GM12875 (cell line): ENCODE measurements around the gene PAX2.

ENCODE experiments used
- H3K4me3 ChIP-seq: one replicate; pipeline ENCODE4 v1.5.1; 2011; ENCODE audit warnings: low read depth, low read length, control low read depth
- CTCF ChIP-seq: IDR thresholded peaks from 2 replicates; pipeline ENCODE4 v1.5.1; 2011; ENCODE audit warnings: low read depth, mild to moderate bottlenecking, control low read depth, inconsistent platforms, low read length, moderate library complexity, borderline replicate concordance; ENCODE audit not compliant: insufficient read depth

Gene PAX2

DNA sequence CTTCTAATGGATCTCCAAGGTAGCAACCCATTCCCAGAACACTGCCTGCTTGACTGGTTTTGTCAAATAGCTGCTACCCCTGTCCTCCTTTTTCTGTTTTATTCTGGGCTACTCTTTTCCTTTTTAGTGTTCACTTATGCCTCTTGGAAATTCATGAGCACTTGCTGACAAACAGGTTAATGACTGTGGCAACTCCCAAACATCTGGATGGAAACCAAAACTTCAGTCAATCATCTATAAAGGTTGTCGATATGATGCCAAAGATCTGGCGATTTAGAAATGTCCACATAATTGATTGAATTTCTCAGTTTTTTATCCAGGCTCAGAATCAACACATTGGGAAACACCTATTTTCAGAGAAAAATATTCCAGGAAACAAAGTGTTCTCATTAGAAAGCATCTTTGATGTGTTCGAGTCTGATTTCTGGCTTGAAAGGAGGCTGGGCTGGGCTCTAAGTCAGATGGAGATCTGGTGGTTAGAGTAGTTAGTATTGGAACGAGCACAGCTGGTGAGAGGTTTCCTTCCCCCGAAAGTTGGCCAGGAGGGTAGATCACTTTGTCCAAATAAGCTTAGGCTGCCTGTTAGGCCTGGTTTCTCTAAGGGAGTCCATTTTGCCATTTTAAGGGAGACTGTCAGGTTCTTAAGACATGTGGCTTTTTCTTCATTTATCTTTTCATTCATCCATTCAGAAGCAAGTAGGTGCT is 17.8 kb downstream of the PAX2 start:
- H3K4me3 ChIP-seq = no peak overlapping the region
- TF ChIP-seq CTCF = no peak

DNA sequence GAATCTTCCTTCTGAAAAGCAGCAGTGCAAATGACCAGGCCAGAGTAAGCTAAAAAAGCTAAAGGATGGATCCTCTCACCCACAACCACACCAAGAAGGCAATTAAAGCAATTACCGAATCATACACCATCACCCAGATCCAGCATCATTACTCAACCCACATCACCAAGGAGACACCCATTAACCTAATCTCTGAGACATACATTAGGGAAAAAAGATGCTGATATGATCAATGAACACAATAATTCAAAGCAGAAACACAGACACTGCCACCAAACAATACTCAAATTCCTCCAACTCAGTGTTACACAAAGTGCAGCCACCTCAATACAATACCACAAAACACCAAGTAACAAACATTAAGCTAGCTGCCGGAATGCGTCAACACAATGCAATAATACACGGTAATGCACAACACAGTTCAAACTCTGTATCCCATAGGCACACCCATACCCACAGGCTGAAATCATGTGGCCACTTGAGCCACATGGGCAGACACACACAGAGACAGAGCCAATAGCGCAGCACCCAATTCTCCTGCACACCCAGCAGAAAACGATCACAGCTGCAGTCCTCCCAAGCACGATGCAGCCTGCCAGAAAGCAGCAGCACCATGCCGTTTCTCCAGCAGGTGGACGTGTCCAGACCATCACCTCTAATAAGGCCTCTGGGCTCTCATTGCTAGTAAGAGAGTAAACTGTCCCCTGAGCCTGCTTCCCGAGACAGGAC is 21.5 kb downstream of the PAX2 start:
- H3K4me3 ChIP-seq = no peak overlapping the region

GRCh38 chr10:100767422-100767775 is 22.0 kb downstream of the PAX2 start:
- H3K4me3 ChIP-seq = no peak overlapping the region
- TF ChIP-seq CTCF = no peak

More for the DNA sequence above, 21.5 kb downstream of the PAX2 start:
- TF ChIP-seq CTCF = no peak

GRCh38 chr10:100769481-100769880 is 24.1 kb downstream of the PAX2 start:
- no peak overlapping the region for H3K4me3 ChIP-seq
- TF ChIP-seq CTCF = no peak

DNA sequence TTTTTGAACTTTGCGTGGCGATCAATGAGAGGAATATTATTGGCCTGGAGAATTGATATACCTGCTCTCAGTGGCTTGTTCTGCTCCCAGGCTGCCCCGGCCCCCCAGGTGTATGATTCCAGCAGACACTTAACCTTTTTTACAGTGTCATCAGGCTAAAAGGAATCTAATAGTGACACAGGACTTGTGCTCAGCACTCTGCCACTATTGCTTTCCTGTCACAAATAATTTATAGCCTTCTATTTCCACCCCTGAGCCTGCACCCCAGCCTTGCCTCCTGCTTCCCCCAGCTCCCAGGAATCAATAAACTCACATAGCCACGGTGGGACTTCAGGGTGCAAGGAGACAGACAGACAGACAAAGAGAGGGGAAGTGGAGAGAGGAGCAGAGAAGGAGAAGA is 28.3 kb downstream of the PAX2 start:
- no peak for TF ChIP-seq CTCF
- no peak overlapping the region for H3K4me3 ChIP-seq

DNA sequence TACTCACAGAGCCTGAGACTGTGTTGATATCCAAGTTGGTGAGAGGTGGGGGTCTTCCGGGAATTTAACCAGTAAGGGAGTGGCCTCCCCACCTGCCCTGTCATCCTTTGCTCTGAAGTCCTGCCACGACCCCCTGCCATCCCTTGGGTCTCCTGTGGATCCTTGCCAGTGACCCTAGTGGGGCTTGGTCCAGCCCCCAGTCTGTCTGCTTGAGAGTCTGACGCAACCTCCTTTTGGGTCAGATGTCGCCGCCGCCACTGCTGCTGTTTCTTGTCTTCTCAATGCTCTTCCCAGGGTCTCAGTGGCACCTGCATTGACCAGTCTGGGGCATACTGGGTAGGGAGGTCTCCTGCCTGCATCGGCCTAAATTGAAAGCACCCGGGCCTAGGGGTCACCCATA is 28.8 kb downstream of the PAX2 start:
- no peak for TF ChIP-seq CTCF
- H3K4me3 ChIP-seq = no peak overlapping the region

DNA sequence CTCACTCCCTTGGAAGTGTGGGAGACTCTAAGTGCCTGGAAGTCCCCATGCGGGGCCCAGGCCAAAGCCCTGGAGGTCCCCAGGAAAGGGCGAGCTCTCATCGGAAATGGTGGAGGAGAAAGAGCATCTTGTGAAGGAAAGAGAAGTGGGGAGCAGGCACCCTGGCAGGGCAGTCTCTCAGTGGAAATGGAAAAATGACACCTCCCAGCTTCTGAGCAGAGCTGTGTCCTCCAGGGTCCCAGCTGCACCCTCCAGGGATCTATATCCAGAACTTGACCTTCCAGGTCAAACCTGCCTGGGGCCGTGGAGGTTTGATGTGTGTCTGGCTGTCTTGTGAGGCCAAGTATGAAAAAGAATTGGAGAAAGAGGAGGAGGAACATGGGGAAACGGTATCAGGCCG is 29.5 kb downstream of the PAX2 start:
- TF ChIP-seq CTCF = no peak
- no peak overlapping the region for H3K4me3 ChIP-seq
